Spleen (tissue), 11 donors: Measurements from ENCODE around the gene KCNMB2. TPM values are rescaled to one million over a fixed set of nuclear protein-coding genes. Genes with fewer than 3 reads are reported as not detected.

Experiments used
- DNase-seq: peaks from one replicate; pipeline ENCODE4 v3.0.0-alpha.2; 2020
- H3K27ac ChIP-seq, 8 donors: fragments of 200-600 bp; sonication (generic) in 7 of 8; 1 replicate in 4 of 8; 2 replicates in 4 of 8; pipeline versions ENCODE4 v1.5.0 to v1.8.0; 2016 to 2021; ENCODE audit warnings: inconsistent platforms in 4 of 8, mild to moderate bottlenecking in 4 of 8, moderate library complexity in 1 of 8
- H3K27me3 ChIP-seq, 7 donors: fragments of 200-600 bp; sonication (generic) in 6 of 7; replicated peaks in 1 of 7; 1 replicate in 4 of 7; 2 replicates in 3 of 7; pipeline versions ENCODE4 v1.5.0 to v1.8.0; 2016 to 2021; ENCODE audit warnings: inconsistent platforms in 3 of 7, mild to moderate bottlenecking in 1 of 7
- H3K36me3 ChIP-seq, 6 donors: fragments of 200-600 bp; sonication (generic) in 5 of 6; 1 replicate in 4 of 6; 2 replicates in 2 of 6; pipeline versions ENCODE4 v1.5.0 to v1.8.0; 2016 to 2021; ENCODE audit warnings: inconsistent platforms in 2 of 6
- H3K4me1 ChIP-seq, 6 donors: fragments of 200-600 bp; sonication (generic) in 5 of 6; 1 replicate in 3 of 6; 2 replicates in 3 of 6; pipeline versions ENCODE4 v1.5.0 to v1.8.0; 2016 to 2021; ENCODE audit warnings: inconsistent platforms in 3 of 6
- H3K4me3 ChIP-seq, 8 donors: fragments of 200-600 bp; sonication (generic) in 7 of 8; 1 replicate in 4 of 8; 2 replicates in 4 of 8; pipeline versions ENCODE4 v1.5.0 to v1.8.0; 2016 to 2021; ENCODE audit warnings: inconsistent platforms in 4 of 8, mild to moderate bottlenecking in 4 of 8, moderate library complexity in 2 of 8
- H3K9me3 ChIP-seq, 8 donors: fragments of 200-600 bp; sonication (generic) in 7 of 8; 1 replicate in 4 of 8; 2 replicates in 4 of 8; pipeline versions ENCODE4 v1.5.0 to v1.8.0; 2016 to 2021; ENCODE audit warnings: inconsistent platforms in 4 of 8
- POLR2A ChIP-seq, 3 donors: fragments of 450-650 bp; IDR thresholded peaks; one replicate each; pipeline ENCODE4 v1.5.1; 2017; ENCODE audit warnings: antibody characterized with exemption in 3 of 3, mild to moderate bottlenecking in 1 of 3
- POLR2AphosphoS5 ChIP-seq, 3 donors: sonication (generic); formaldehyde crosslinking; IDR thresholded peaks; one replicate each; pipeline ENCODE4 v1.5.1; 2017; ENCODE audit warnings: antibody characterized with exemption in 3 of 3
- WGBS, 5 donors: extraction: QIAGEN DNeasy Blood & Tissue Kit in 3 of 5; methylation state at CpG; one replicate each; pipeline versions ENCODE4 v1.1.5 to v1.1.7; 2013 to 2018; 5-methylcytosine and 5-hydroxymethylcytosine counted together
- intact Hi-C: fragments of 100-400 bp; cut with DNase I; formaldehyde crosslinking; loops from one replicate; pipeline ENCODE4 v1.15.0; 2023; ENCODE audit warnings: low total_unique reads
- polyA plus RNA-seq, 3 donors: library from polyadenylated mRNA; stranded (reverse); fragments of 200-250 nt; gene quantifications; one replicate each; pipeline ENCODE4 v1.2.1, GENCODE V29; 2013
- total RNA-seq, 7 donors: library from RNA; depleted of rRNA in 3 of 7; stranded (reverse); fragments of >200 nt in 3 of 7; fragmentation: NEBNext Ultra II Directional in 4 of 7; extraction: Animal tissue kit (Norgen Biotek cat#: 25700) in 4 of 7; gene quantifications; one replicate each; pipeline versions ENCODE4 v1.1.0 to v1.2.1, GENCODE V29; 2016 to 2021
- TF ChIP-seq, protein P1 (sequence below), 11 experiments: fragments of 200-600 bp in 7 of 11; fragments of 450-650 bp in 4 of 11; sonication (generic) in 4 of 11; IDR thresholded peaks in 8 of 11; conservative IDR thresholded peaks in 3 of 11; 1 replicate in 7 of 11; 2 replicates in 4 of 11; pipeline versions ENCODE4 v1.4.0 to v1.8.0; 2016 to 2021; ENCODE audit warnings: antibody characterized with exemption in 11 of 11, inconsistent platforms in 4 of 11, mild to moderate bottlenecking in 1 of 11
- donor health status: healthy with polysubstance abuse.
- donor health status: DM: no; HTN: no; CAD: no; lungs with moderate emphysema.
- donor health status: DM: no; HTN: no; CAD: no.
- donor health status: Bipolar disorder and iron deficiency.
- donor health status: healthy.
- donor health status: DM: no; HTN: no; CAD: no.
- donor health status: DM: yes; HTN: yes; CAD: no.

Gene KCNMB2
- total and polyA plus RNA-seq, 10 donors, result 0.03 to 0.70 (median 0.66) TPM; not detected in 5

DNA sequence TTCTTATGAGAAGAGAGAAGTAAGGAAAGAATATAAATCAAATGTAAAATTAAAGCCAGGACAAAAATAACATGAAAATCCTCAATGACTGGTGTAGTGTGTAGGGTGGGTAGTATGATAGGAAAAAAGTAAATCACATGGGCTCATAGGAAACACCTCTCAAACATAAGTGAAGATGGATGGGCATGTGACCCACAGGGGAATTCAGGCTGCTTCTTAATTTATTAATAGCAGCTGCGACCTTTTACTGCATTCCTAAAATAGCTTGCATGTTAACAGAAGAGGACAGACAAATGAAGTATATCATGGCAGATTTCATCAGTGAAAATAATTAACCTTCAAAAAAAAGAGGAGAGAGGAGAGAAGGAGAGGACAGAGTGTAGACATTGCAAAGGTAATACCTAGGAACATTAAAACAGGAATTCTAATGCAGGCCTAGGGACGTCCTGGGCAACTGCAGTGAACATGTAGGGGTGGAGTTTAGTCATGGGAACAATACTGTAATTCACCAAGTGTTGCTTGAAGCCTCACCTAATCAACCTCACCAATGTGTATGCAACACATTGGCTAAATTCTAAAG, 132.9 kb downstream of the KCNMB2 start:
- H3K4me1 ChIP-seq, result no peaks in the 10 kb centered on the region
- DNase-seq, result no peak
- no peak overlapping the region for H3K4me3 ChIP-seq
- TF ChIP-seq POLR2A (IDR thresholded peaks at IDR 0.05), result no peak
- no peak for TF ChIP-seq POLR2AphosphoS5 (IDR thresholded peaks at IDR 0.05)
- TF ChIP-seq, protein P1, sequence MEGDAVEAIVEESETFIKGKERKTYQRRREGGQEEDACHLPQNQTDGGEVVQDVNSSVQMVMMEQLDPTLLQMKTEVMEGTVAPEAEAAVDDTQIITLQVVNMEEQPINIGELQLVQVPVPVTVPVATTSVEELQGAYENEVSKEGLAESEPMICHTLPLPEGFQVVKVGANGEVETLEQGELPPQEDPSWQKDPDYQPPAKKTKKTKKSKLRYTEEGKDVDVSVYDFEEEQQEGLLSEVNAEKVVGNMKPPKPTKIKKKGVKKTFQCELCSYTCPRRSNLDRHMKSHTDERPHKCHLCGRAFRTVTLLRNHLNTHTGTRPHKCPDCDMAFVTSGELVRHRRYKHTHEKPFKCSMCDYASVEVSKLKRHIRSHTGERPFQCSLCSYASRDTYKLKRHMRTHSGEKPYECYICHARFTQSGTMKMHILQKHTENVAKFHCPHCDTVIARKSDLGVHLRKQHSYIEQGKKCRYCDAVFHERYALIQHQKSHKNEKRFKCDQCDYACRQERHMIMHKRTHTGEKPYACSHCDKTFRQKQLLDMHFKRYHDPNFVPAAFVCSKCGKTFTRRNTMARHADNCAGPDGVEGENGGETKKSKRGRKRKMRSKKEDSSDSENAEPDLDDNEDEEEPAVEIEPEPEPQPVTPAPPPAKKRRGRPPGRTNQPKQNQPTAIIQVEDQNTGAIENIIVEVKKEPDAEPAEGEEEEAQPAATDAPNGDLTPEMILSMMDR (IDR thresholded peaks at IDR 0.05 in 8 of 11, conservative IDR thresholded peaks at IDR 0.05 in 3 of 11), result no peak
- H3K27me3 ChIP-seq, result no peaks in the 10 kb centered on the region
- 31 to 53% (median 46%) methylated on average over 2 of the region's 2 CpGs for WGBS, 5 donors
- H3K36me3 ChIP-seq, result no peaks in the 10 kb centered on the region
- no peak overlapping the region for H3K27ac ChIP-seq
- intact Hi-C loops, result no loop called here
- H3K9me3 ChIP-seq, result no peaks in the 10 kb centered on the region

DNA sequence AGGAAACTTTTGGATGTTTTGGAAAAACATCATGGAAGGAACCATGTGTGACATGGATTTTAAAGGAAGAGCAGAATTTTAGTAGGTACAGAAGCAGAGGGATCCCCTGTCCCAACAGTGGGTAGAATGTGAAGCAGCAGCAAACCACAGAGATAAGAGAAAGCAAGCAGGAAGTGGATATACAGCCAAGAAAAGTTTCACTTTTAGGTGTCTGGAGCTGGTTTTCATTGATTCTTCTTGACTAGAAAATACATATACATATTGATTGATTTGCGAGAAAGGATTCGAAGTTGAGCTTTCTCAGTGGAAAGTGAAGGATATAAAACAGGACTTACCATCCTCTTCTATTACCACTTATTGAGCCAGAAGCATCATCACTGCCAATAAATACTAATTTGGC, 133.5 kb downstream of the KCNMB2 start:
- Histone ChIP-seq H3K27ac (no peak overlapping the region), H3K4me1 (no peaks in the 10 kb centered on the region), H3K36me3 (no peaks in the 10 kb centered on the region), H3K4me3 (no peak overlapping the region), H3K9me3 (no peaks in the 10 kb centered on the region), H3K27me3 (no peaks in the 10 kb centered on the region)
- intact Hi-C loops, result no loop called here
- TF ChIP-seq POLR2AphosphoS5 (IDR thresholded peaks at IDR 0.05), result no peak
- TF ChIP-seq POLR2A (IDR thresholded peaks at IDR 0.05), result no peak
- TF ChIP-seq, protein P1 (IDR thresholded peaks at IDR 0.05 in 8 of 11, conservative IDR thresholded peaks at IDR 0.05 in 3 of 11), result no peak
- DNase-seq, result no peak
- WGBS, 5 donors, result 88 to 94% (median 90%) methylated on average over 2 of the region's 2 CpGs

DNA sequence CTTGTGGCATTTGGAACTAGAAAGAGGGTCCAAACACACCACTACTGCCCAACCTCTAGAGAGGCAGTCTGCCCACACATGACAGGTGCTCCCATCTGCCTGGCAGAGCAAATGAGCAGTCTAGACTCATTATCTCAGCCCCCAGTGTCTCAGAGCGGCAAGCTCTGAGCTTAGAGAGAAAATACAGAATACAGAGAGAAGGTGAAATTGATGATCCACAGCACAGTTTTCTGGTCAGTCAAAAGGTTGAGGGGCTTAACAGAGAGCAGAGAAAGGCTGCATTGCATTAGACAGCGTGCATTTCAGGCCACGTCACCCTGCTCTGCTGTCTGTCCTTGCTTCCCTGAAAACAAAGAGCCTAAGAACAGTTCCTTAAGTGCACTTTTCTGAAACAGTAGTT, 135.1 kb downstream of the KCNMB2 start:
- intact Hi-C loops, result no loop called here
- 48 to 65% (median 63%) methylated on average over 3 of the region's 3 CpGs for WGBS, 5 donors
- no peak for TF ChIP-seq POLR2AphosphoS5 (IDR thresholded peaks at IDR 0.05)
- TF ChIP-seq, protein P1 (IDR thresholded peaks at IDR 0.05 in 8 of 11, conservative IDR thresholded peaks at IDR 0.05 in 3 of 11), result no peak
- TF ChIP-seq POLR2A (IDR thresholded peaks at IDR 0.05), result no peak
- Histone ChIP-seq H3K36me3 (no peaks in the 10 kb centered on the region), H3K4me1 (no peaks in the 10 kb centered on the region), H3K27ac (no peak overlapping the region), H3K9me3 (no peaks in the 10 kb centered on the region), H3K4me3 (no peak overlapping the region), H3K27me3 (no peaks in the 10 kb centered on the region)
- DNase-seq, result no peak

DNA sequence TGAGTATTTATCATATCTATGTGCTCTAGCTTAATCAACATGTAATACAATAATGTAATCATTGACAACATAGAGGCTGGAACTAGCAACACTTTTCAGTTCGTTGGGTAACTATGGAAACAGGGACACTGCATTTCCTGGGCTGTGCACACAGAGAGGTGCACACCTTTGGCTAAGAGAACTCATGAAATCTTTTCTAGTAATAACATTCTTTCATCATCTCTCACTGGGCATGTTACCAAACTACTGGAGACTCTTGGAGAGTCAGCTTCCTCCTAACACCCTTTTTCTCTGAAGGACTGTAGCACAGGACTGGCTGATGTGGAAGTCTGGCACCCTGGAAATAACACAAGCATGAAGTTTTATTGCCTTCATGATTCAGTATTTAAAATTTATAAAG, 135.6 kb downstream of the KCNMB2 start:
- no peaks in the 10 kb centered on the region for H3K4me1 ChIP-seq
- intact Hi-C loops, result no loop called here
- no peaks in the 10 kb centered on the region for H3K36me3 ChIP-seq
- TF ChIP-seq POLR2AphosphoS5 (IDR thresholded peaks at IDR 0.05) (no peak), POLR2A (IDR thresholded peaks at IDR 0.05) (no peak)
- TF ChIP-seq, protein P1 (IDR thresholded peaks at IDR 0.05 in 8 of 11, conservative IDR thresholded peaks at IDR 0.05 in 3 of 11), result no peak
- no peak for DNase-seq
- no peaks in the 10 kb centered on the region for H3K9me3 ChIP-seq
- 19 to 44% (median 32%) methylated on average over 1 of the region's 1 CpG for WGBS, 5 donors
- no peak overlapping the region for H3K4me3 ChIP-seq
- H3K27ac ChIP-seq, result no peak overlapping the region
- no peaks in the 10 kb centered on the region for H3K27me3 ChIP-seq
